Umbilical cord (tissue), 2 donors: ENCODE measurements around the gene PGAM2. TPM values are rescaled to one million over a fixed set of nuclear protein-coding genes. Genes with fewer than 3 reads are reported as not detected.
A peak's percentile ranks its signal among the peaks of the same experiment; 100 is the strongest.
"Not testable (repeated sequence)": the region's sequence is repeated elsewhere in the genome, so short reads cannot be mapped to it uniquely, and the experiment has no call there.

ENCODE experiments used
- DNase-seq: peaks from one replicate; pipeline ENCODE4 v3.0.0-alpha.2; 2015; ENCODE audit warnings: low spot score
- total RNA-seq: library from RNA; depleted of rRNA; stranded (reverse); fragments of >200 nt; gene quantifications from one replicate; pipeline ENCODE4 v1.2.3, GENCODE V29; 2014; ENCODE audit warnings: low replicate concordance; ENCODE audit not compliant: insufficient read depth

Gene PGAM2
- total RNA-seq, 1 donor from 2014 or later, result not detected

DNA sequence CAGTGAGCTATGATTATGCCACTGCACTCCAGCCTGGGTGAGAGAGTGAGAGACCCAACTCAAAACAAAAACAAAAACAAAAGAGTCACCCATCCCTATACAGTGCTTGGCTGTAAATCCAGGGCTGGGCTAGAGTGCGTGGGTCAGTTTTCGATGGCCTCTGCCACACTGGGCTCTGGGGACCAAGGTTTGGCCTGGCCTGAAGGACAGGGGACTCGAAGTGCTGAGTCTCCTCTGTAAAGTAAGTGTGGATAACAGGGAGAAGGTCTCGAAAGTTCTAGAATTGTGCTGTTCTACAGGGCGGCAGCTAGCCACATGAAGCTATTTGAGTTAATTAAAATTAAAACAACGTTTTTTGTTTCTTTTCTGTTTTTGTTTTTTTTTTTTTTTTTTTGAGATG, 33.3 kb downstream of the PGAM2 start:
- not testable (repeated sequence) for DNase-seq

DNA sequence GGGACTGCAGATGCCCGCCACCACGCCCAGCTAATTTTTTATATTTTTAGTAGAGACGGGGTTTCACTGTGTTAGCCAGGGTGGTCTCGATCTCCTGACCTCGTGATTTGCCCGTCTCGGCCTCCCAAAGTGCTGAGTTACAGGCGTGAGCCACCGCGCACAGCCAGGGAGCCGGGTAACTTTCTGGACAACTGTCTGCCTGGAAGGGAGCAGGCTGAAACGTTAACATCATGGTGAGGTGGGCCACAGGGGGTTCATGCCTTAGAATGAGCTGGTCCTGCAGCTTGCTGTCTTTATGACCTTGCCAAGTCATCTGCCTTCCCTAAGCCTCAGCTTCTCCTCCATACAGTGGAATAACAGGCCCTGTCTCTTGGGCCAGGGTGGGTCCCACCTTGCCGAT, 34.0 kb downstream of the PGAM2 start:
- DNase-seq, result not testable (repeated sequence)

DNA sequence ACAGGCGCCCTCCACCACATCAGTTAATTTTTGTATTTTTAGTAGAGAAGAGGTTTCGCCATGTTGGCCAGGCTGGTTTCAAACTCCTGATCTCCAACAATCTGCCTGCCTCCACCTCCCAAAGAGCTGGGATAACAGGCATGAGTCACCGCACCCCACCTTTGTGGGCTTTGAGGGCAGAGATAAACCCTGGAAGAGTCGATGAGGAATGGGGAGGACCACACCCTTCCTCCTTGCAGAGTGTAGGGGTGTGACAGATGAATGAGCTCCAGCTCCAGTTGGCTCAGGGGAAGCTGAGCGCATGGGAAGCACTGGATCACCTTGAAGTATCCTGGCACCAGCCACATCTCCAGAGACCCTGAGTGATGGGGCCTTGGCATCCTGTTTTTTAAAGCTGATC, 35.3 kb downstream of the PGAM2 start:
- DNase-seq, result not testable (repeated sequence)

DNA sequence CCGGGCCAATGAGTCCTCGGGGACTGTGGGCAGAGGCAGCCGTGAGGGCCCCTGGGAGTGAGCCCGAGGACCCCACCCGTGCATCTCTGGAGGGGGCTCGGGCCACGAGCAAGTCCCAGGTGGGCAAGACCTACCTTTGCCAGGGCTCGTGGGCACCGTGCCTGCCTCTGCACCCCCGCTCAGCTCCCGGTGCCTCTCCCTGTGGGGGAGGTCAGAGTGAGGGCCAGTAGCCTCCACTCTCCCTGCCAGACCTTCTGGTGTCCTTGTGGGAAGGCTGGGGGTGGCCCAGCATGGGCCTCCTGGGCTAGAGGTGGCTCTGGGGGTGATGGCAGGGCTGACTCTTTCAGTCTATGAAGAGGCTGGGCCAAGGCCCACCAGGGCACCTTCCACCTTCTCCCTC, 35.9 kb downstream of the PGAM2 start:
- not testable (repeated sequence) for DNase-seq

DNA sequence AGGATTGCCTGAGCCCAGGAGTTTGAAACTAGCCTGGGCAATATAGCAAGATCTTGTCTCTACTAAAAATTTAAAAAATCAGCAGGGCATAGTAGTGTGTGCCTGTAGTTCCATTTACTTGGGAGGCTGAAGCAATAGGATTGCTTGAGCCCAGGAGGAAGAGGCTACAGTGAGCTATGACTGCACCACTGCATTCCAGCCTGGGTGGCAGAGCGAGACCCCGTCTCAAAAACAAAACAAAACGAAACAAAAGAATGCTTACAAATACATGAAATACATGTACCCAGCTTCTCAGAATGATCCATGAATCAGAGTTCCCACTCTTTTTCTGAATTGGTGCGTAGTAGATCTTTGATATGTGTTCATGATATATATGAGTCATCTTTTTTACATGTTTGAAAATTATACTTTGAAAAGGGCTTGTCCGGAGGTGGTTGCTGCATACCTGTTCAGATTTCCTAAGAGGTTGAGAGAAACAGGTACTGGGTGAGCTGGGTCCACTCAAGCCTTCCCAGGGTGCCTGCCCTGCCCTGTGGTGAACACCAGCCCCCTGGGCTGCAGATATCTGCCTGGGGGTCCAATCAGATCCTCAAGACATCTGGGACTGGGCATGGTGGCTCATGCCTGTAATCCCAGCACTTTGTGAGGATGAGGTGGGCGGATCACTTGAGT, 42.4 kb downstream of the PGAM2 start:
- DNase-seq, result not testable (repeated sequence)

DNA sequence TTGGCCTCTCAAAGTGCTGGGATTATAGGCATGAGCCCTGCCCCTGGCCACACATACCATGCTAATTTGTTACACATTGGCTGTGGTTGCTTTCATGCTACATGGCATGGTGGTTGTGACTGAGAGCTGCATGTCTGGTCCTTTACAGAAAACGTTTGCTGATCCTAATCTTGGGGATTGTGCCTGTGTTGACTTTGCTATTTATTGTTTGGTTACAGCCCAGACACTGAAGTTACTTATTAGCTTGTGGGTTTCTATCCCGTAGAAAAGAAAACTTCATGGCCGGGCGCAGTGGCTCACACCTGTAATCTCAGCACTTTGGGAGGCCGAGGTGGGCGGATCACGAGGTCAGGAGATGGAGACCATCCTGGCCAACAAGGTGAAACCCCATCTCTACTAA, 43.3 kb downstream of the PGAM2 start:
- not testable (repeated sequence) for DNase-seq

DNA sequence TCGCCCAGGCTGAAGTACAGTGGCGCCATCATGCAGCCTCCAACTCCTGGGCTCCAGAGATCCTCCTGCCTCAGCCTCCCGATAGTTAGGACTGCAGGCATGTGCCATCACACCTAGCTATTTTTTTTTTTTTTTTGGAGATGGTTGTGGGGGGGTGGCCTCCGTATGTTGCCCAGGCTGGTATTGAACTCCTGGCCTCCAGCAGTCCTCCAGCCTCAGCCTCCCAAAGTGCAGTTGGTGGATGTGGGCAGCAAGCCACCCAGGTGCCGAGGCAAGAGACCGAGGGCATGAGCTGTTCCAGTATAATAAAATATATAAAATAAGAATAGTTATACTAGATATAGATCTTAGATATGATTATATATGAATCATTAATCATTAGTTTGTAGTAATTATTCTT, 45.5 kb downstream of the PGAM2 start:
- DNase-seq, result not testable (repeated sequence)

DNA sequence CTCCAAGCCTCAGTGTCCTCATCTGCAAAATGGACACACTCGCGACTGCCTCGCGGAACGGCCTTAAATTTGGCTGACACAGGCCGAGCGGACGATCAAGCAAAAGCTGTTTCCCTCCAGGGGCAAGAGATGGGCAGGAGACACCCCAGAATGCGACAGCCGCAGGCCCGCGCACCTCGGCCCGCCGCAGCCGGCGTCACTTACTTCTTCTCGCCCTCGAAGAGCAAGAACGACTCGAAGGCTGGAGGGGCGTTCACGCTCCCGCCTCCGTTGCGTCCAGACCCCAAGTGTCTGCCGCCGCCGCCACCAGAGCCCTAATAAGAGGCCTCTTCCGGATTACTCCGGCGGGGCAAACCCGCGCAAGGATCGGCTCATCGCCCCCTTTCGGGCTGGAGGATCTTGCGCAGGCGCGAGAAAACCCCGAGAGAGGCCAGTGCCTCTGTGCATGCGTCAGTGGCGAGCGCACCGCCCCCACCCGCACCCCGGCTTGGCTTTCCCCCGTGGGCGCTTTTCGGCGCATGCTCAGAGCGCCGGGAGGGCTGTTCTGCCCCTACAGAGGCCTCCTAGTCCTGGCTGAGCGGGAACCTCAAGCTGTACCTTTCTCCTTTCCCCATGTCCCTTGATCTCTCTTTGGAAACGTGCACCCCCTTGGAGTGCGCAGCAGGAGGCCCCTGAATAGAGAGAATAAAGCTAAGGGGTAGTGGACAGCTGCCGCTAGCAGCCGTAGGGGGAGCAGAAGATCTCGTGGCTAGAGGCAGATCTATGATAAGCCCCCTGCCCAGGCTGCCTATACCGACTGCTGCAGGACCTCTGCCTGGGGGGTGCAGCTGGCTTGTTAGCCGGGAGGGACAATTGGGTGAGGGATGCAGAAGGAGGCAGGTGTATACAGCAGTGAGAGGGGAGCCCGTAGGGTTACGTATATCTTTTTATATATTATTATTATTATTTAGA, 46.2 kb downstream of the PGAM2 start:
- DNase-seq, result peak; percentile 99

DNA sequence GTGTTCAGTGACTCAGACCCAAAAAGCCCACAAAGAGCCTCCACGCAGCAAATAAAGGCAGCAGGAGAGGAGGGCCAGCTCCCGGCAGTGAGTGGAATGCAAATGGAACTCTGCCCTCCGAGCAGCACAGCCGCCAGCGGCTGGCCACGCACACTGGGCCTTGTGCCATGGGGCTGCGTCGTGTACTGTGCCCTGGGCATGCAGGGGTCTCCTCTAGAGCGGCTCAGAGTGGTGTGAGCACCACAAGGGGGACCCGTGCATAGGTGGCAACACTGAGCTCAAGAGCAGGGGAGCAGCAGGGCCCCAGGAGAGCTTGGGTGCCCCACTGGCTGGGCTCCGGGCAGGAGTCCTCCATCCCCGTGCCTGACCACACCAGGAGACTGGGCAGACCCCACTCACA, 50.3 kb downstream of the PGAM2 start:
- DNase-seq, result not testable (repeated sequence)

Other genes starting within 250 kb of the PGAM2 start
- 46.0 TPM for gene MRPS24, start 196.1 kb downstream of the PGAM2 start, total RNA-seq
- 25.5 TPM for gene URGCP, start 159.0 kb downstream of the PGAM2 start, total RNA-seq
- gene UBE2D4, start 139.1 kb downstream of the PGAM2 start, total RNA-seq, result 7.7 TPM
- gene SPDYE1, start 67.7 kb downstream of the PGAM2 start, total RNA-seq, result not detected
- 67.7 TPM for gene DBNL, start 20.9 kb downstream of the PGAM2 start, total RNA-seq
- gene POLM, start 17.0 kb upstream of the PGAM2 start, total RNA-seq, result 29.1 TPM
- gene AEBP1, start 38.8 kb upstream of the PGAM2 start, total RNA-seq, result 77.0 TPM
- gene POLD2, start 58.0 kb upstream of the PGAM2 start, total RNA-seq, result 32.7 TPM
- not detected for gene MYL7, start 75.8 kb upstream of the PGAM2 start, total RNA-seq
- 1.2 TPM for gene GCK, start 123.9 kb upstream of the PGAM2 start, total RNA-seq
- gene YKT6, start 135.4 kb upstream of the PGAM2 start, total RNA-seq, result 21.2 TPM